GM18907 (cell line): ENCODE results near the gene KCNJ8.
"Not testable (repeated sequence)": the region's sequence is repeated elsewhere in the genome, so short reads cannot be mapped to it uniquely, and the experiment has no call there.

Experiments
- ATAC-seq: cut with Tn5 transposase; IDR thresholded peaks from one replicate; pipeline ENCODE4 v1.9.1; 2021; ENCODE audit warnings: mild to moderate bottlenecking, moderate library complexity; ENCODE audit not compliant: unreplicated experiment

Gene KCNJ8

DNA sequence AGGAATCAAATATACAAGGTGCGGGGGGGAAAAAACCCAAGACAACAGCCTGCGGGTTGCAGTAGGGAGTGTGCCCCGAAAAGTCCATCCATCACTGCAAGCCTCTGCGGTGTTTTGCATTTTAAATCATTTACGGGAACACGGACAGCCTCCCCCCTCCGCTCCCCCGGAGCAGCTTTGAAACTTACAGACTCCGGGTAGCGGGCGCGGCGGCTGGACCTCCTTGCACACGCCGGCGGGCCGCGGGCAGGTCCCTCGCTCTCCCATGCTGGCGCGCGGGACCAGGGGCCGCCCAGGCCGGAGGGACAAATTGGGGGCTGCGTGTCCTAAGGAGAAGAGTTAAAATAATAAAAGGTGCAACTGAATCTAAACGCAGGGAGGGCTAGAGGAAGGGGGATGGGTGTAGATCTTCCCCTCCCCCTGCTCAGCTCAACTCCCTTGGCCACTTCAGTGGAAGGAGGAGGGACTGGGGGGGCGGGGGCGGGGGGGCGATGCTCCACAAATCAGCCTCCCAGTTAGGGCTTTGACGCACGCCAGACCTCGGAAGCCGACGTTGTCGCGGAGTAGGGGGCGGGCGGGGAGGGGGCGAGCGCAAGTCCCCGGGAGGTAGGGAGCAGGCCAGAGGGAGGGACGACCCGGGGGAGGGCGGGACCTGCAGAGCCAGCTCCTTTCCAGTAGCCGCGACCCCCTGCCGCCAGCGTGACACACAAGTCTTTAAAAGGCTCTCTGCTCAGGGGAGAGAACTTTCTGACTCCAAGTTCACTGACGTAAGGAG lies at the start of gene KCNJ8:
KCNJ8 (minus strand) TSS at position 349 of the 775 bp plus-strand sequence. CDS start 1,090 bp downstream, outside the sequence.
- peak; percentile 49 for ATAC-seq

- no peak for ATAC-seq
Measured at GRCh38 chr12:21823581-21823980, 49.1 kb upstream of the KCNJ8 start.

- no peak for ATAC-seq
Measured at GRCh38 chr12:21819678-21820077, 45.2 kb upstream of the KCNJ8 start.

DNA sequence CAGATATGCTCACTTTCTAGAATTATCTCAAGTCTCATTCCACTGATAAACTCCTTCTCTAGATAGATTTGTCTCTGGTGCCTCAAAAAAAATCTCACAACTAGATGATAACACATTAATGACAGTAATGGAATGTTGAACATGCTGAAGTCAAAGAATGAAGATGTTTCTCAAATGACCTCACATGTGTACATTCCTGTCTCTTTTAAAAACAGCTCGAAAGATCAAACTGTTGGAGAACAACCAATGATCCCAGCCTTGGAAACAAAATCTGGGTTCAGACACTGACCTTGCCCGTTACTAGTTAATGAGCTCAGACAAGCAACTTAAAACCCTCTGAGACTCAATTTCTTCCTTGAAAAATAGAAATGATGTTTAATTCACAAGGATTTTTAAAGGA lies 44.7 kb upstream of the KCNJ8 start:
- ATAC-seq: no peak

DNA sequence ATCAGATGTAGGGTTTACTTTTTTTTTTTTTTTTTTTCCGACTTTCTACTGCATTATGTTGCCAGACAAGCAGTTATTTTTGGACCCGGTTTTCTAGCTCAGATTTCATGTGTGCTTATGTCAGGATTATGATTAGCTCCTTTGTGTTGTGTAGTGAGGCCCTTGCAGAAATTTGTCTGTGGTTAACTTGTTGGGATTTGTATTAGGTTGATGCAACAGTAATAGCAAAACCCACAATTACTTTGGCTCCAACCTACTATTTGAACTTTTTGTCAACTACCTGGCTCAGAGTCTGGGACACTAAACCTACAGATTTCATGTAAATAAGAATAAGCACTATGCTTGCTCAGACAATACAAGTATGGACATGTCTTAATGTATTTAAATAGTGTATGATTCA lies 44.1 kb upstream of the KCNJ8 start:
- no peak for ATAC-seq

DNA sequence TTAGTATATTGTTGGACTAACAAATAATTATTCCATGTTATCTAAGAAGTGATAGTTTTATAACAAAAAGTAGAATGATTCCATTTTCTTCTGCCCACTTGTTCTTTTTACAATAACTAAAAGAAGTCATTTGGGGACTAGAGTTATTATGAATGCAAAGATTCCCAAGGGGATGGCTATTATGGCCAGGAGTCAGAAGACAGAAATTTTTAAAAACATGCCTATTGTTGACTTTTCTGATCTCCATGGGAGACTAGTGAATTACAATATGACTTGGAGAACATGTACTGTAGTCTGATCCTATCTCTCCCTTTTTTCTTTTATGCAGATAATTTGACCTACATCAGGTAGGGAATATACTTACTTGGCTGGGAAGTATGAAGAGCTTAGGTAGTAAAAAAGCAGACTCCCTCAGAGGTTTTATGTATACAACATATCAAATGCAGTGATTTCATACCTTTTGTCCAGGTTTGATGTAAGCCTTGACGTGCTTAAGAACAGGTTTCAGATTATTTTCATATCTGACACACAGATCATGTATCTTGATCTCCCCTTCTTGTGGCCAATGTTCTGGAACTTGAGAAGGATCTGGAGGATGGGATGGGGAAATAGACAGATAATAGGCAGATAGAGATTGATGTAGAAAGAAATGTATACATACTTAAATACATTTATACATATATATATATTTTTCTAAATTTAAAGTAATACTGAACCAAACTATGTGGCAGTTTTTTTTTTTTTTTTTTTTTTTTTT lies 41.0 kb upstream of the KCNJ8 start:
- ATAC-seq: no peak

GRCh38 chr12:21814814-21815213 lies 40.3 kb upstream of the KCNJ8 start:
- ATAC-seq: no peak

GRCh38 chr12:21814327-21814726 lies 39.8 kb upstream of the KCNJ8 start:
- ATAC-seq: no peak

DNA sequence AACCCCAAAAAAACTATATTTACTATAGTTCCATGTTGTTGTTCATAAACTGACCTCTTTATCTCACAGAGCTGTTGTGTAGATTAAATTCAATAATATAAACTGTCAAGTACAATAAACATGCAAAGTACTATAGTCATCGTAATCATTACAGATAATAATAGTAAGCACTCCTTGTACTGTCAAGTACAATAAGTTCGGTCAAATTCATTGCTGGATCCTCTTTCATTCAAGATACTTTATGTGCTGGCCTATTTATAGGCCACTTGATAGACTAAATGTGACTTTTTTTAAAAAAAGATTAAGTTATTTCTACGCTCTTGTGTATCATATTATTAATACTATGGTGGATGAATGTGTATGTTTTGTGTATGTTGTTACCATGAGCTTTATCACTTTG lies 39.2 kb upstream of the KCNJ8 start:
- ATAC-seq: no peak

- ATAC-seq: no peak
Measured at GRCh38 chr12:21813125-21813524, 38.6 kb upstream of the KCNJ8 start.

DNA sequence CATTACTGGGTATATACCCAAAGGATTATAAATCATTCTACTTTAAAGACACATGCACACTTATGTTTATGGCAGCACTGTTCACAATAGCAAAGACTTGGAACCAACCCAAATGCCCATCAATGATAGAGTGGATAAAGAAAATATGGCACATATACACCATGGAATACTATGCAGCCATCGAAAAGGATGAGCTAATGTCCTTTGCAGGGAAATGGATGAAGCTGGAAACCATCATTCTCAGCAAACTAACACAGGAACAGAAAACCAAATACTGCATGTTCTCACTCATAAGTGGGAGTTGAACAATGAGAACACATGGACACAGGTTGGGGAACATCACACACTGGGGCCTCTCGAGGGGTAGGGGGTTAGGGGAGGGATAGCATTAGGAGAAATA lies 37.8 kb upstream of the KCNJ8 start:
- ATAC-seq: not testable (repeated sequence)

- no peak for ATAC-seq
Measured at GRCh38 chr12:21809100-21809499, 34.6 kb upstream of the KCNJ8 start.

GRCh38 chr12:21806255-21806654 lies 31.7 kb upstream of the KCNJ8 start:
- no peak for ATAC-seq

DNA sequence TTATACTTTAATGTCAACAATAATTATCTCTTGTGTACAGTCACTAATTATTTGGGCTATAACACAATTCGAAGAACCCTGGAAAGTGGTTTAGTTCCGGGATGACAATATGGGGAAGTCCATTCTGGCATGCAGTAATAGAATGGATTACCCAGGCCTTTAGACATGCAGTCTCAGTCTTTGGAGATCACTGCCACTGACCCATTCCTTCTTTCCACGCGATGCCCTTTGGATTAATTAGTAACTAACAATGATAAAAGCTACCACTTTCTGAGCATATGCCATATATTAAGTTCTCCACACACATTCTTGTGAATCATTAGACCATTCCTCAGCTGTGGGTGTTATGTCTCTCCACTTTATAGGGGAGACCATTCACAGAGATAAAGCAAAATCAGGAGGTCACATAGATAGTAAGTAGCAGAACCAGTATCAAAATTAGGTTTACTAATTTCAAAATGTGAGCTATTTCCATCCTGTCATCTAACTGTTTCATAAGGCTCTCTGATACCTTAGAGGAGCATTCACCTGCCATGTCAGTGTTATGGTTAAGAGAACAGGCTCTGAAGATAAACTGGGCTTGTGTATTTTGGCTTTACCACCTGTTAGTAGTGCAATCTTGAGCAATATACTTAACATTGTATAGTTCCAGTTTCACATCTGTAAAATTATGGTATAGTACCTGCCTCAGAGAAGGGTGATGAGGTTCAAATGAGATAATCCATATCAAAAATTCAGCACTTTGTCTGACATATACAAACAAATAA lies 27.2 kb upstream of the KCNJ8 start:
- ATAC-seq: no peak

DNA sequence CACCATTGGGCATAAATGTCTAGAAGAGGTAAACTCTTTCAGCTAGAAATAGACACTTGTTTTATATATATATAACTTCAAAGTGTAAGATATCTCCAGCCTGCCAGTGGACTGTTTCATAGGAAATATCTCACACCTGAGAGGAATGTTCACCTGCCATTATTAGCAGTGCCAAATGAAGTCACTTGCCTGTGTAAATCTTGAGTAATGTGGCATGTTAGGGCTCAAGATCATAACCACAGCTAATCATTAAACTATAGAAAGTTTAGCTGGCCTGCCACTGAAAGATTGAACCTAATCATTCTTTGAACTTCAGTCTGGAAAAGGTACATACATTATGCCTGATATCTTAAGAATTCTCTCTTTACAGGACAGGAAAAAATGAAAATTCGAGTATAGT lies 25.5 kb upstream of the KCNJ8 start:
- no peak for ATAC-seq

- ATAC-seq: no peak
Measured at GRCh38 chr12:21797539-21797938, 23.0 kb upstream of the KCNJ8 start.

- ATAC-seq: no peak
Measured at GRCh38 chr12:21795648-21796328, 21.3 kb upstream of the KCNJ8 start.

- not testable (repeated sequence) for ATAC-seq
Measured at GRCh38 chr12:21794807-21795595, 20.5 kb upstream of the KCNJ8 start.

DNA sequence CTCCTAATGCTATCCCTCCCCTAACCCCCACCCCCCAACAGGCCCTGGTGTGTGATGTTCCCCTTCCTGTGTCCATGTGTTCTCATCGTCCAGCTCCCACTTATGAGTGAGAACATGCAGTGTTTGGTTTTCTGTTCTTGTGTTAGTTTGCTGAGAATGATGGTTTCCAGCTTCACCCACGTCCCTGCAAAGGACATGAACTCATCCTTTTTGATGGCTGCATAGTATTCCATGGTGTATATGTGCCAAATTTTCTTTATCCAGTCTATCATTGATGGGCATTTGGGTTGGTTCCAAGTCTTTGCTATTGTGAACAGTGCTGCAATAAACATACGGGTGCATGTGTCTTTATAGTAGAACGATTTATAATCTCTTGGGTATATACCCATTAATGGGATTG lies 15.2 kb upstream of the KCNJ8 start:
- ATAC-seq: not testable (repeated sequence)
